ENCODE data around the gene TRAK1.

TRAK1 gene

DNA sequence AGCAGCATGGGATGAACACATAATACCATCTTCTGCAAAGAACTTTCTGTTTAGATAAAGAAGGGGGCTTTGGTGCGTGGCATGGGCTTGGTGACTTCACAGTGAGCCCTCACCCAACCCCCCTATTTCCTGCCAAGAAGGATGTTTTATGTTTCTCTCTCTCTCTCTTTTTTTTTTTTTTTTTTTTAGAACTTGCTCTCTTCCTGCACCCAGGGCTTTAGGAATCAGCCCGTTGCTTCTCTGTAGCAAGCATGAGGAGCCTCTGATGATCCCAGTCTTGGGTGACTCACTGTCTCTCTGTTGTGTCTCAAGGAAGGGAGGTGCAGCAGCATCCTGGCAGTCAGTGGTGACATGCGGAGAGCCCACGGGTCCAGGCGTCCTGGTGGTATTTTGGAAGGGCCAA, 125.8 kb downstream of the TRAK1 start:
- Histone ChIP-seq H3K27ac (ENCODE audit: low read depth in 2 of 2, low read length in 2 of 2) (no peak overlapping the region), H3K9me3 (ENCODE audit: control insufficient read depth in 2 of 2, low read length in 2 of 2) (no peaks in the 10 kb centered on the region), H3K4me1 (ENCODE audit: control insufficient read depth in 2 of 2, insufficient read depth in 2 of 2, low read length in 2 of 2) (no peaks in the 10 kb centered on the region), H3K4me3 (ENCODE audit: low read length in 2 of 2) (no peak overlapping the region), H3K36me3 (ENCODE audit: control insufficient read depth in 2 of 2, insufficient read depth in 2 of 2, low read length in 2 of 2) (peaks cover 34 to 41% of the 10 kb centered on the region in 2 donors), H3K27me3 (ENCODE audit: control insufficient read depth in 2 of 2, insufficient read depth in 2 of 2, low read length in 2 of 2) (no peaks in the 10 kb centered on the region), H3K9ac (ENCODE audit: low read depth in 1 of 2, low read length in 2 of 2) (no peak overlapping the region)

DNA sequence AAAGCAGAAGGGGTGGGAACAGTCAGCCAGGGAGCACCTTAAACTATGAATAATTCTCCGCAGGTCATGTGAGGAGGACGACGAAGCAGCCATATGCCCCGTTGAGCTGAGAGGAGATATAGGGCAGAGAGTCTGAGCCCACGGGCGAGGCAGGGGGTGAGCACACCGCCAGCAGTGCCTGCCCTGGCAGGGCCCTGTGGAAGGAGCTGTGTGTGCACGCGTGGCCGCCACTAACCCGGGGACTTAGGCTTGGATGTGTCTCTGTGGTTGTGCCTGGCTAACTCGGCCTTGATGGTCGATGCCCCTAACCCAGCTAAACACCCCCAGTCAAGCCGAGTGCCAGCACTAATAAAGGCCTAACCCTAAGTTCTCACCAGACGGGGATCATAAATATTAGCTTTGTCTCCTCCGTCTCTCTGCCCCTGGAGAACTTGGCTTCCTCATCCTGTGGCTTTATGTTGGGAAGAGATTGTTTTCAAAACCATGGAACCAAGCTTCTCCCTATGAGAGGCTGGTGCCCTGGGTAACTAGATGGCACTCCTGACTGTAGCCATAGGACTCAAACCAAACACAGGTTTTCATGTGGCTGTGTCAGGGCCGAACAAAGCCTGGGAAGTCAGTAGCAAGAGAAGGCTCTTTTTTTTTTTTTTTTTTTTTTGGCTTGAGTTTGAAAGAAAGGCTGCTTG, 129.4 kb downstream of the TRAK1 start:
- H3K27me3 ChIP-seq (ENCODE audit: control insufficient read depth in 2 of 2, insufficient read depth in 2 of 2, low read length in 2 of 2), result no peaks in the 10 kb centered on the region
- H3K9me3 ChIP-seq (ENCODE audit: control insufficient read depth in 2 of 2, low read length in 2 of 2), result no peaks in the 10 kb centered on the region
- no peak overlapping the region for H3K4me3 ChIP-seq (ENCODE audit: low read length in 2 of 2)
- H3K9ac ChIP-seq (ENCODE audit: low read depth in 1 of 2, low read length in 2 of 2), result no peak overlapping the region
- H3K36me3 ChIP-seq (ENCODE audit: control insufficient read depth in 2 of 2, insufficient read depth in 2 of 2, low read length in 2 of 2), result peaks cover 56 to 57% of the 10 kb centered on the region in 2 donors
- H3K27ac ChIP-seq (ENCODE audit: low read depth in 2 of 2, low read length in 2 of 2), result no peak overlapping the region
- no peaks in the 10 kb centered on the region for H3K4me1 ChIP-seq (ENCODE audit: control insufficient read depth in 2 of 2, insufficient read depth in 2 of 2, low read length in 2 of 2)

DNA sequence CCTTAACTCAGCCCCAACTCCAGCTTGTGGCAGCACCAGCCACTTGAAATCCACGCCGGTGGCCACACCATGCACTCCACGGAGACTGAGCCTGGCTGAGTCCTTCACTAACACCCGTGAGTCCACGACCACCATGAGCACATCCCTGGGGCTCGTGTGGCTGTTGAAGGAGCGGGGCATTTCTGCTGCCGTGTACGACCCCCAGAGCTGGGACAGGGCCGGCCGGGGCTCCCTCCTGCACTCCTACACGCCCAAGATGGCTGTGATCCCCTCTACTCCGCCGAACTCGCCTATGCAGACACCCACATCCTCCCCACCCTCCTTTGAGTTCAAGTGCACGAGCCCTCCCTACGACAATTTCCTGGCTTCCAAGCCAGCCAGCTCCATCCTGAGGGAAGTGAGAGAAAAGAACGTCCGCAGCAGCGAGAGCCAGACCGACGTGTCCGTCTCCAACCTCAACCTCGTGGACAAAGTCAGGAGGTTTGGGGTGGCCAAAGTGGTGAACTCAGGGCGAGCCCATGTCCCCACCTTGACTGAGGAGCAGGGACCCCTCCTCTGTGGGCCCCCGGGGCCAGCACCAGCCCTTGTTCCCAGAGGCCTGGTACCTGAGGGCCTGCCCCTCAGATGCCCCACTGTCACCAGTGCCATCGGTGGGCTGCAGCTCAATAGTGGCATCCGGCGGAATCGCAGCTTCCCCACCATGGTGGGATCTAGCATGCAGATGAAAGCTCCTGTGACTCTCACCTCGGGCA, 132.0 kb downstream of the TRAK1 start:
- Histone ChIP-seq H3K9me3 (ENCODE audit: control insufficient read depth in 2 of 2, low read length in 2 of 2) (no peaks in the 10 kb centered on the region), H3K27me3 (ENCODE audit: control insufficient read depth in 2 of 2, insufficient read depth in 2 of 2, low read length in 2 of 2) (no peaks in the 10 kb centered on the region), H3K4me1 (ENCODE audit: control insufficient read depth in 2 of 2, insufficient read depth in 2 of 2, low read length in 2 of 2) (no peaks in the 10 kb centered on the region), H3K27ac (ENCODE audit: low read depth in 2 of 2, low read length in 2 of 2) (no peak overlapping the region), H3K9ac (ENCODE audit: low read depth in 1 of 2, low read length in 2 of 2) (no peak overlapping the region), H3K36me3 (ENCODE audit: control insufficient read depth in 2 of 2, insufficient read depth in 2 of 2, low read length in 2 of 2) (peaks cover 51 to 53% of the 10 kb centered on the region in 2 donors), H3K4me3 (ENCODE audit: low read length in 2 of 2) (no peak overlapping the region)

DNA sequence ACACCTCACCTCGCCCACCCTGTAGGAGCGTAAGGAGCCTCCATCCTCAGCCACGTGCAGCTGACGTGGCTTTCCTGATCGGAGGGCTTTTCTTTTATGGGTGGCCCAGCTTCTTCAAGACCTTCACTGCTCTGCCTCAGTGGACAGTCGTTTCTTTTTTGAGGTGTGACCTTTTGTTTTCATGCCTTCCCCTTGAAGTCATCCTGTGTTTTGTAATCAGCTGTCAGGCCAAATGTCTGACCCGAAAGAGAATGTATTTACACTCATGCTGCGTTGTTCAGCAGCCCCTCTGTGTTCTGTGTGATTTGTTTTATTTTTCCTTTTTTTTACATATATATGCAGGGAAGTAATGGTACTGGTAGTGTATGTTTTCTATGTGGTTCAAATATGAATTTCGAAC, 133.0 kb downstream of the TRAK1 start:
- no peak overlapping the region for H3K4me3 ChIP-seq (ENCODE audit: low read length in 2 of 2)
- H3K27me3 ChIP-seq (ENCODE audit: control insufficient read depth in 2 of 2, insufficient read depth in 2 of 2, low read length in 2 of 2), result no peaks in the 10 kb centered on the region
- no peak overlapping the region for H3K9ac ChIP-seq (ENCODE audit: low read depth in 1 of 2, low read length in 2 of 2)
- peaks cover 46 to 48% of the 10 kb centered on the region in 2 donors for H3K36me3 ChIP-seq (ENCODE audit: control insufficient read depth in 2 of 2, insufficient read depth in 2 of 2, low read length in 2 of 2)
- H3K4me1 ChIP-seq (ENCODE audit: control insufficient read depth in 2 of 2, insufficient read depth in 2 of 2, low read length in 2 of 2), result no peaks in the 10 kb centered on the region
- H3K27ac ChIP-seq (ENCODE audit: low read depth in 2 of 2, low read length in 2 of 2), result no peak overlapping the region
- H3K9me3 ChIP-seq (ENCODE audit: control insufficient read depth in 2 of 2, low read length in 2 of 2), result no peaks in the 10 kb centered on the region

DNA sequence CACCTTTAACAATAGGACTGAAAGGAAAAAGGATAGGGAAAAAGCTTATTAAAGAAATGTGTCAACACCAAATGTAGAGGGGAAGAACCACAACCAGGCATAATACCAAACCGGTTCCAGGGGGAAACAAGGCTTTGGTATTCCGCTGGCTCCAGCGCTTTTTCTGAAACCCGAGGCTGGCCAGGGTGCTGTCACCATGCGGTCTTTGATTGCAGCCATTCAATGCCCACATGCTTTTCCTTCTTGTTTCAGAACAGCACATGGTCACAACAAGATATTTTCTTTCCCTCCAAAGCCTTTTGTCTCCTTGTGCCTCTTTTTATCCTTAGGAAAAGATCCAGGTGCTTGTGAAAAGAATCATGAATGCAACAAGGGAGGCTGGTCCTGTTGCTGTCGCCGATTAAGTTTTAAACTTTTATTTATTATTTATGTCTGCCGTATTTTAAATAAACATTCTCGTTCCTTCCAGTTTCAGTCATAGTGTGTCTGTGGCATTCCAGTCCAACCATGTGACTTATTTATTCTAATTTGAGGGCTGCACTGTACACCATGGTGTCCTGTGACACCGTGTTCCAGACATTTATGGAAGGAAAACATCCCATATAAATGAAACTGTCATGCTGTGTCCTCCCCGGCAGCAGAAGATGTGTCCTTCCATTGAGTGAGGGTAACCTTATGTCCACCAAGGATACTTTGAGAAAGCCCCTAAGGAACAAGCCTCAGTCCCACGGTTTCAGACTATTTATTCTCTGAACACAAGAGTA, 133.7 kb downstream of the TRAK1 start:
- Histone ChIP-seq H3K36me3 (ENCODE audit: control insufficient read depth in 2 of 2, insufficient read depth in 2 of 2, low read length in 2 of 2) (peaks cover 43 to 48% of the 10 kb centered on the region in 2 donors), H3K27me3 (ENCODE audit: control insufficient read depth in 2 of 2, insufficient read depth in 2 of 2, low read length in 2 of 2) (no peaks in the 10 kb centered on the region), H3K4me3 (ENCODE audit: low read length in 2 of 2) (no peak overlapping the region), H3K9me3 (ENCODE audit: control insufficient read depth in 2 of 2, low read length in 2 of 2) (no peaks in the 10 kb centered on the region), H3K27ac (ENCODE audit: low read depth in 2 of 2, low read length in 2 of 2) (no peak overlapping the region), H3K9ac (ENCODE audit: low read depth in 1 of 2, low read length in 2 of 2) (no peak overlapping the region), H3K4me1 (ENCODE audit: control insufficient read depth in 2 of 2, insufficient read depth in 2 of 2, low read length in 2 of 2) (no peaks in the 10 kb centered on the region)

DNA sequence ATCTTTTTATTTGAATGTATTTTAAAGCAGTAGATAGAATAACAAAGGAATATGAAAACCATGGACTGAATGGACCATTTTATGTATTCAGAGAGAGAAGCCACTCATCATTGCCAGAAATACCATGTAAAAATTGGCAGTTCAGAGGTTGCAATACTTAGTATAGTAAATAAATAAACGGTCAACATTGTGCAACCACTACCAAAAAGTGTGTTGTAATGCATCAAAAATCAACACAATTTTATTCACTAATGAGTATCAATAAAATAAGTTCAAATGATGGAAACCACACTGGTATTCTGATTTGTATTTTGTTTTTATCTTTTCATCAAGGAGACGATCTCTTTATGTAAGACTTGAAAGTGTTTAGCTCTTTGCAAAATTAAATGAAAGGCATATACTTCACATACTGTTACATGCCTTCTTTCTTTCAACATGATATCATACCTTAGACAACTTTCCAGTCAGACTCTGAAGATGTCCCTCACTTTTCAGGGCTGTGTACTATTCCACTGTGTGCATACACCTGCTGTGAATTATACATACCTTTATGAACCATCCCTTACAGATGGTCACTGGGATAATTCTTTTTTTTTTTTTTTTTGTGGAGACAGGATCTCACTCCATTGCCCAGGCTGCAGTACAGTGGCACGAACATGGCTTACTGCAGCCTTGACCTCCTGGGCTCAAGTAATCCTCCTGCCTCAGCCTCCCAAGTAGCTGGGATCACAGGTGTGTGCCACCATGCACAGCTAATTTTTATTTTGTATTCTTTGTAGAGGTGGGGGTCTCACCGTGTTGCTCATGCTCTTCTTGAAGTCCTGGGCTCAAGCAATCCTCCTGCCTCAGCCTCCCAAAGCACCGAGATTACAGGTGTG, 134.6 kb downstream of the TRAK1 start:
- Histone ChIP-seq H3K9me3 (ENCODE audit: control insufficient read depth in 2 of 2, low read length in 2 of 2) (no peaks in the 10 kb centered on the region), H3K4me3 (ENCODE audit: low read length in 2 of 2) (no peak overlapping the region), H3K4me1 (ENCODE audit: control insufficient read depth in 2 of 2, insufficient read depth in 2 of 2, low read length in 2 of 2) (no peaks in the 10 kb centered on the region), H3K27me3 (ENCODE audit: control insufficient read depth in 2 of 2, insufficient read depth in 2 of 2, low read length in 2 of 2) (no peaks in the 10 kb centered on the region), H3K9ac (ENCODE audit: low read depth in 1 of 2, low read length in 2 of 2) (no peak overlapping the region), H3K36me3 (ENCODE audit: control insufficient read depth in 2 of 2, insufficient read depth in 2 of 2, low read length in 2 of 2) (peaks cover 36 to 43% of the 10 kb centered on the region in 2 donors), H3K27ac (ENCODE audit: low read depth in 2 of 2, low read length in 2 of 2) (no peak overlapping the region)

DNA sequence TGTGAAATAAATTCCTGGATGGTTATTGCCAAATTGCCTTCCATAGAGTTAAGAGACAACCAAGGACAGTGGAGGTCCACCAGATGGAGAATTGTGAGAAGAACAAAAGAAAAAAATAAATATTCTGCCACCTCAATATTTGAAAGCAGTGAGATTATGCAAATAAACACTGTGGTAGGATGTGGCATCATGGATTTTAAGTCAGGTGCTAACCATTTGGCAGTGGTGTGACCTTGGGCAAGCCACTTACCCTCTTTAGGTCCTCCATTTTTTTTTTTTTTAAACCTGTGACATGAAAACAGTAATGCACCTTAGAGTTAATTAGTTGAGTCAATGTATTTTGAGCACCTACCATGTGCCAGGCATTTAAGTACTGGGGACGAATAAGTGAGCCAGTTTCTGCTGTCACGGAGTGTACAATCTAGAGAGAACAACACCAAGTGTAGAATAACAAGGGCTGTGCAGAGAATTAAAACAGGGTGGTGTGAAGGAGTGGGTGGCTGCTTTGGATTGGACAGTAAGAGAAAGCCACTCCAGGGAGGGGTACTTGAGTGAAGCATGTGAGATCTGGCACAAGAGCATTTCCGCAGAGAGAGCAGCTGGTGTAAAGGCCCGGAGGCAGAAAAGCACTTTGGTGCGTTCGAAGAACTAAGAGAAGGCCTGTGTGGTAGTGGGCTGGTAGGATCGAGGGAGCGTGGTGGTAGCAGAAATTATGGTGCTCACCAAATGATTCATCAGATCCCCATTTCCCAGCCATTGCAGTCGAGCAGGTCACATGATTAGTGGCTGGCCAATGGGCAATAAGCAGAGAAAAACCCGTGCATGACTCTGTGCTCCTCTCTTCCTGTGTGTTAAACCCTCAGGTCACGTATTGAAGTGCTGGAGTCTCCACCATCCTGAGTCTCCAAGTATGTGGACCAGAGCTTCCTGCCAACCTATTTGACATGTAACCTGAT, 135.6 kb downstream of the TRAK1 start:
- Histone ChIP-seq H3K9me3 (ENCODE audit: control insufficient read depth in 2 of 2, low read length in 2 of 2) (no peaks in the 10 kb centered on the region), H3K27ac (ENCODE audit: low read depth in 2 of 2, low read length in 2 of 2) (no peak overlapping the region), H3K27me3 (ENCODE audit: control insufficient read depth in 2 of 2, insufficient read depth in 2 of 2, low read length in 2 of 2) (no peaks in the 10 kb centered on the region), H3K9ac (ENCODE audit: low read depth in 1 of 2, low read length in 2 of 2) (no peak overlapping the region), H3K4me3 (ENCODE audit: low read length in 2 of 2) (no peak overlapping the region), H3K36me3 (ENCODE audit: control insufficient read depth in 2 of 2, insufficient read depth in 2 of 2, low read length in 2 of 2) (peaks cover 33 to 35% of the 10 kb centered on the region in 2 donors), H3K4me1 (ENCODE audit: control insufficient read depth in 2 of 2, insufficient read depth in 2 of 2, low read length in 2 of 2) (no peaks in the 10 kb centered on the region)

DNA sequence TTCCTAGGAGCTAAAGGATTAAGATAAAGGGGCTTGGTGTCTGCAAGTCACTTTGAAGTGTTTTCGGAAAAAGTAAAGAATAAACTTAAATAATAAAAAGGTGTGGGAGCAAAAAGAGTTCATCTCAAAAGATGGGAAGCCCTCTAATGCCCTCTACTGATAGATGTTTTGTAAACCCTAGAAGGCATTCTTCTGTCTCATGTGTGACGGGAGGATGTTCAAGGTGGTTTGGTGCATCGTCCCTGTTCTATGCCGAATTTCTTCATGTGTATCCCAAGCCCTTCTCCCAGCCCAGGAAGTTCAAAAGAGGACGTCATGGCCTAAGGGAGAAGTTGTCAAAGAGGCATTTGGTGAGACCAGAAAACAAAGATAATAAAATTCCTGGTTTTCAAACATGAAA, 137.6 kb downstream of the TRAK1 start:
- no peaks in the 10 kb centered on the region for H3K27me3 ChIP-seq (ENCODE audit: control insufficient read depth in 2 of 2, insufficient read depth in 2 of 2, low read length in 2 of 2)
- H3K9ac ChIP-seq (ENCODE audit: low read depth in 1 of 2, low read length in 2 of 2), result no peak overlapping the region
- H3K4me3 ChIP-seq (ENCODE audit: low read length in 2 of 2), result no peak overlapping the region
- H3K27ac ChIP-seq (ENCODE audit: low read depth in 2 of 2, low read length in 2 of 2), result no peak overlapping the region
- no peaks in the 10 kb centered on the region for H3K9me3 ChIP-seq (ENCODE audit: control insufficient read depth in 2 of 2, low read length in 2 of 2)
- no peaks in the 10 kb centered on the region for H3K4me1 ChIP-seq (ENCODE audit: control insufficient read depth in 2 of 2, insufficient read depth in 2 of 2, low read length in 2 of 2)
- peaks cover 13 to 14% of the 10 kb centered on the region in 2 donors for H3K36me3 ChIP-seq (ENCODE audit: control insufficient read depth in 2 of 2, insufficient read depth in 2 of 2, low read length in 2 of 2)

Data from mucosa of rectum (tissue), 2 donors.